OCI-LY1 (cell line): ENCODE measurements around the gene UHRF2.

Experiments
- CTCF ChIP-seq: fragments of 200-600 bp; sonication (generic), shearing (Covaris generic); IDR thresholded peaks from 2 replicates; pipeline ENCODE4 v1.5.1; 2017; ENCODE audit warnings: mild to moderate bottlenecking, antibody characterized with exemption, low read length, moderate library complexity, mixed read lengths
- EZH2 ChIP-seq: fragments of 200-600 bp; sonication (generic), shearing (Covaris generic); IDR thresholded peaks from 2 replicates; pipeline ENCODE4 v1.8.0; 2017; ENCODE audit warnings: borderline replicate concordance, mixed run types, mild to moderate bottlenecking, antibody characterized with exemption, low read length, moderate library complexity, mixed read lengths

- no peak for TF ChIP-seq EZH2
- TF ChIP-seq CTCF: no peak
Measured at GRCh38 chr9:6449645-6450044, 36.6 kb downstream of the UHRF2 start.
